Measurements from ENCODE around the gene JMJD8.
A peak's percentile ranks its signal among the peaks of the same experiment; 100 is the strongest.

Gene JMJD8

GRCh38 chr16:706189-707061, 22.3 kb upstream of the JMJD8 start:
- Histone ChIP-seq H3K9me3 (no peaks in the 10 kb centered on the region), H3K27me3 (no peaks in the 10 kb centered on the region), H3K4me3 (ENCODE audit: low read depth, low read length) (peak overlapping the region; percentile 51)

GRCh38 chr16:705431-706188, 21.5 kb upstream of the JMJD8 start, which contains the start of gene FBXL16:
FBXL16 (minus strand) TSS chr16:705801; CDS start chr16:697405, 8,396 bp downstream.
- H3K4me3 ChIP-seq (ENCODE audit: low read depth, low read length), result peak within 1 kb of the TSS; percentile 72
- peaks cover 9% of the 10 kb centered on the region for H3K36me3 ChIP-seq
- H3K4me1 ChIP-seq, result peaks cover 18% of the 10 kb centered on the region
- DNase-seq, result peak; percentile 83
- H3K9me3 ChIP-seq, result no peaks in the 10 kb centered on the region
- no peak for TF ChIP-seq CTCF (IDR thresholded peaks at IDR 0.05; ENCODE audit: low read depth, low read length)
- no peaks in the 10 kb centered on the region for H3K27me3 ChIP-seq

More at GRCh38 chr16:706189-707061, 22.3 kb upstream of the JMJD8 start:
- no peak for TF ChIP-seq CTCF (IDR thresholded peaks at IDR 0.05; ENCODE audit: low read depth, low read length)
- Histone ChIP-seq H3K36me3 (peaks cover 9% of the 10 kb centered on the region), H3K4me1 (peaks cover 26% of the 10 kb centered on the region)
- no peak for DNase-seq

- H3K4me1 ChIP-seq, result peaks cover 9% of the 10 kb centered on the region
- H3K4me3 ChIP-seq (ENCODE audit: low read depth, low read length), result peak overlapping the region; percentile 72
- TF ChIP-seq CTCF (IDR thresholded peaks at IDR 0.05; ENCODE audit: low read depth, low read length), result no peak
- peaks cover 9% of the 10 kb centered on the region for H3K36me3 ChIP-seq
- H3K27me3 ChIP-seq, result no peaks in the 10 kb centered on the region
- no peak for DNase-seq
- H3K9me3 ChIP-seq, result no peaks in the 10 kb centered on the region
Observed at GRCh38 chr16:704552-705380, 20.6 kb upstream of the JMJD8 start.

GRCh38 chr16:704047-704446, 19.9 kb upstream of the JMJD8 start:
- Histone ChIP-seq H3K4me1 (peaks cover 4% of the 10 kb centered on the region), H3K9me3 (no peaks in the 10 kb centered on the region), H3K36me3 (peaks cover 9% of the 10 kb centered on the region), H3K4me3 (ENCODE audit: low read depth, low read length) (peak overlapping the region; percentile 72; the same call in 1 of the 2 replicates), H3K27me3 (no peaks in the 10 kb centered on the region)
- DNase-seq, result no peak
- no peak for TF ChIP-seq CTCF (IDR thresholded peaks at IDR 0.05; ENCODE audit: low read depth, low read length)

GRCh38 chr16:703406-703805, 19.3 kb upstream of the JMJD8 start:
- Histone ChIP-seq H3K4me1 (peaks cover 3% of the 10 kb centered on the region; the same call in 1 of the 2 replicates), H3K36me3 (peaks cover 9% of the 10 kb centered on the region), H3K4me3 (ENCODE audit: low read depth, low read length) (no peak overlapping the region), H3K27me3 (no peaks in the 10 kb centered on the region), H3K9me3 (no peaks in the 10 kb centered on the region)
- no peak for DNase-seq
- no peak for TF ChIP-seq CTCF (IDR thresholded peaks at IDR 0.05; ENCODE audit: low read depth, low read length)
